ENCODE results near the gene KIDINS220. TPM values are rescaled to one million over a fixed set of nuclear protein-coding genes. Genes with fewer than 3 reads are reported as not detected.

Gene KIDINS220
- polyA plus RNA-seq, 2 of the 4 experiments (the other 2 are of a cell fraction) = 16.4 to 45.9 TPM

- TF ChIP-seq JUN (IDR thresholded peaks at IDR 0.05) = no peak
Observed at GRCh38 chr2:8862230-8862629, 24.8 kb upstream of the KIDINS220 start (continued).

- H3K27ac ChIP-seq = no peak overlapping the region
- DNase-seq (ENCODE audit: low read depth in 1 of 2, low spot score in 1 of 2) (no peak), ATAC-seq (no peak), FAIRE-seq (no peak)
- WGBS (ENCODE audit: missing lambda C conversion rate) = 95% methylated on average over 1 of the region's 1 CpG
- H3K4me3 ChIP-seq = no peak overlapping the region
- CTCF ChIA-PET = interaction anchor here (0.7 to 4.1 kb wide), 4 partner anchors 12 to 278 kb away, joined by 4 to 21 read pairs (median 6); no protein-coding TSS in a partner anchor
- H3K4me2 ChIP-seq = no peak overlapping the region
- POLR2A ChIA-PET = no interaction called here
- H3K9me3 ChIP-seq = no peaks in the 10 kb centered on the region
- TF ChIP-seq RCOR1 (IDR thresholded peaks at IDR 0.05; ENCODE audit: low read depth, low read length) (no peak), CTCF (IDR thresholded peaks at IDR 0.05) (no peak), ZFP36 (IDR thresholded peaks at IDR 0.05; ENCODE audit: borderline replicate concordance, partially characterized antibody) (no peak), ESRRA (IDR thresholded peaks at IDR 0.05; ENCODE audit: borderline replicate concordance, low read length) (no peak), FOSB (CRISPR knock-in tag; IDR thresholded peaks at IDR 0.05) (no peak), ZC3H11A (IDR thresholded peaks at IDR 0.05) (no peak), ELK1 (IDR thresholded peaks at IDR 0.05; ENCODE audit: low read depth, low read length) (no peak), ZSCAN20 (CRISPR knock-in tag; IDR thresholded peaks at IDR 0.05) (no peak), FOSL2 (IDR thresholded peaks at IDR 0.05) (no peak), FOSL2 (CRISPR knock-in tag; IDR thresholded peaks at IDR 0.05) (no peak), JUN (IDR thresholded peaks at IDR 0.05) (no peak), HMGXB4 (CRISPR knock-in tag; IDR thresholded peaks at IDR 0.05; ENCODE audit: borderline replicate concordance) (no peak), HEYL (CRISPR knock-in tag; IDR thresholded peaks at IDR 0.05) (no peak), HOXB13 (CRISPR knock-in tag; IDR thresholded peaks at IDR 0.05; ENCODE audit: low read depth) (no peak), JUNB (IDR thresholded peaks at IDR 0.05) (no peak), EP300 (IDR thresholded peaks at IDR 0.05) (no peak), HOXB5 (CRISPR knock-in tag; IDR thresholded peaks at IDR 0.05) (no peak), SMC3 (IDR thresholded peaks at IDR 0.05) (no peak)
- no peaks in the 10 kb centered on the region for H3K4me1 ChIP-seq
Observed at GRCh38 chr2:8861797-8862196, 24.4 kb upstream of the KIDINS220 start.

GRCh38 chr2:8860239-8860638 lies 22.8 kb upstream of the KIDINS220 start:
- H3K4me2 ChIP-seq = no peak overlapping the region
- DNase-seq (ENCODE audit: low read depth in 1 of 2, low spot score in 1 of 2) (no peak), ATAC-seq (no peak), FAIRE-seq (no peak)
- POLR2A ChIA-PET = no interaction called here
- no peaks in the 10 kb centered on the region for H3K9me3 ChIP-seq
- no peak overlapping the region for H3K4me3 ChIP-seq
- TF ChIP-seq NPAS2 (CRISPR knock-in tag; IDR thresholded peaks at IDR 0.05; ENCODE audit: borderline replicate concordance) = no peak
- no peak for TF ChIP-seq HEYL (CRISPR knock-in tag; IDR thresholded peaks at IDR 0.05)
- TF ChIP-seq FOSB (CRISPR knock-in tag; IDR thresholded peaks at IDR 0.05) = no peak
- no peak for TF ChIP-seq REST (IDR thresholded peaks at IDR 0.05)
- no peak for TF ChIP-seq JUN (IDR thresholded peaks at IDR 0.05)
- TF ChIP-seq GATA3 (IDR thresholded peaks at IDR 0.05; ENCODE audit: borderline replicate concordance) = no peak
- no peak for TF ChIP-seq CTCF (IDR thresholded peaks at IDR 0.05)
- no peak for TF ChIP-seq ZSCAN20 (CRISPR knock-in tag; IDR thresholded peaks at IDR 0.05)
- no peak overlapping the region for H3K27ac ChIP-seq
- 52% methylated on average over 2 of the region's 2 CpGs for WGBS (ENCODE audit: missing lambda C conversion rate)
- CTCF ChIA-PET = interaction anchor here (0.6 kb wide), 1 partner anchor 1760 kb away, joined by 3 read pairs; no protein-coding TSS in a partner anchor
- H3K4me1 ChIP-seq = no peaks in the 10 kb centered on the region
